Measurements from ENCODE around the gene MBP. TPM values are rescaled to one million over a fixed set of nuclear protein-coding genes. Genes with fewer than 3 reads are reported as not detected.

Gene MBP
- total RNA-seq, 6 experiments from 2014 or later = 0.05 to 0.23 (median 0.12) TPM; not detected in 1

- H3K4me1 Mint-ChIP-seq (ENCODE audit: low read depth) = peaks cover under 1% of the 10 kb centered on the region; the same call in 1 of the 2 replicates
- peaks cover 8% of the 10 kb centered on the region for H3K27me3 Mint-ChIP-seq (ENCODE audit: insufficient read depth)
- H3K27ac Mint-ChIP-seq = no peak overlapping the region
- no peak for DNase-seq
- H3K9me3 Mint-ChIP-seq = no peaks in the 10 kb centered on the region
- H3K4me3 Mint-ChIP-seq = no peak overlapping the region
- TF ChIP-seq CTCF (IDR thresholded peaks at IDR 0.05) = no peak
- H3K36me3 Mint-ChIP-seq (ENCODE audit: low read depth) = no peaks in the 10 kb centered on the region
Measured at GRCh38 chr18:77092104-77093066, 40.2 kb downstream of the MBP start.

- no peaks in the 10 kb centered on the region for H3K9me3 Mint-ChIP-seq
- DNase-seq = no peak
- TF ChIP-seq CTCF (IDR thresholded peaks at IDR 0.05) = no peak
- no peak overlapping the region for H3K4me3 Mint-ChIP-seq
- peaks cover 11% of the 10 kb centered on the region for H3K4me1 Mint-ChIP-seq (ENCODE audit: low read depth)
- H3K36me3 Mint-ChIP-seq (ENCODE audit: low read depth) = no peaks in the 10 kb centered on the region
- peaks cover 8% of the 10 kb centered on the region for H3K27me3 Mint-ChIP-seq (ENCODE audit: insufficient read depth)
- no peak overlapping the region for H3K27ac Mint-ChIP-seq
Measured at GRCh38 chr18:77091366-77091765, 41.2 kb downstream of the MBP start.

GRCh38 chr18:77090546-77091174 lies 41.9 kb downstream of the MBP start:
- peaks cover 5% of the 10 kb centered on the region for H3K27me3 Mint-ChIP-seq (ENCODE audit: insufficient read depth)
- no peak overlapping the region for H3K27ac Mint-ChIP-seq
- H3K9me3 Mint-ChIP-seq = no peaks in the 10 kb centered on the region
- no peak for DNase-seq
- H3K36me3 Mint-ChIP-seq (ENCODE audit: low read depth) = no peaks in the 10 kb centered on the region
- peaks cover 18% of the 10 kb centered on the region for H3K4me1 Mint-ChIP-seq (ENCODE audit: low read depth)
- H3K4me3 Mint-ChIP-seq = no peak overlapping the region
- TF ChIP-seq CTCF (IDR thresholded peaks at IDR 0.05) = no peak

GRCh38 chr18:77089723-77090285 lies 42.8 kb downstream of the MBP start:
- H3K36me3 Mint-ChIP-seq (ENCODE audit: low read depth) = no peaks in the 10 kb centered on the region
- no peak overlapping the region for H3K27ac Mint-ChIP-seq
- H3K27me3 Mint-ChIP-seq (ENCODE audit: insufficient read depth) = peaks cover 4% of the 10 kb centered on the region; the same call in 1 of the 2 replicates
- H3K9me3 Mint-ChIP-seq = no peaks in the 10 kb centered on the region
- DNase-seq = no peak
- H3K4me3 Mint-ChIP-seq = no peak overlapping the region
- no peak for TF ChIP-seq CTCF (IDR thresholded peaks at IDR 0.05)
- H3K4me1 Mint-ChIP-seq (ENCODE audit: low read depth) = peaks cover 24% of the 10 kb centered on the region

- Mint-ChIP-seq H3K9me3 (no peaks in the 10 kb centered on the region), H3K4me3 (no peak overlapping the region), H3K27me3 (ENCODE audit: insufficient read depth) (peaks cover 4% of the 10 kb centered on the region; the same call in 1 of the 2 replicates), H3K4me1 (ENCODE audit: low read depth) (peaks cover 24% of the 10 kb centered on the region), H3K36me3 (ENCODE audit: low read depth) (no peaks in the 10 kb centered on the region), H3K27ac (no peak overlapping the region)
- no peak for TF ChIP-seq CTCF (IDR thresholded peaks at IDR 0.05)
- DNase-seq = no peak
Measured at GRCh38 chr18:77088963-77089722, 43.4 kb downstream of the MBP start.
